WTC11 (cell line): ENCODE measurements around the gene MYO1F. TPM values are rescaled to one million over a fixed set of nuclear protein-coding genes. Genes with fewer than 3 reads are reported as not detected.
A peak's percentile ranks its signal among the peaks of the same experiment; 100 is the strongest.

Source experiments
- ATAC-seq: fragments of 200-7000 bp; cut with Tn5 transposase; 2 replicates; pipeline ENCODE4 v1.10.0; 2021; ENCODE audit warnings: mild to moderate bottlenecking, moderate library complexity
- CTCF ChIA-PET: fragments of 300-600 bp; sonication (Branson Sonifier 250); formaldehyde crosslinking; loops from one replicate; lab custom pipeline; 2021; ENCODE audit warnings: antibody characterized with exemption; lab: Charles Lee
- POLR2A ChIA-PET: fragments of 350-600 bp; sonication (Branson Sonifier 250); formaldehyde crosslinking; loops from one replicate; lab custom pipeline; 2021; ENCODE audit warnings: antibody characterized with exemption; lab: Charles Lee
- DNase-seq: peaks from one replicate; pipeline ENCODE4 v3.0.0; 2021; ENCODE audit warnings: low spot score
- H3K27ac Mint-ChIP-seq: 2 replicates; pipeline ENCODE4 v1.8.0; 2021; ENCODE audit warnings: mixed read lengths
- H3K27me3 Mint-ChIP-seq: 2 replicates; pipeline ENCODE4 v1.8.0; 2021; ENCODE audit warnings: low read depth, mild to moderate bottlenecking, moderate library complexity, mixed read lengths
- H3K36me3 Mint-ChIP-seq: 2 replicates; pipeline ENCODE4 v1.8.0; 2021; ENCODE audit warnings: mixed read lengths
- H3K4me1 Mint-ChIP-seq: 2 replicates; pipeline ENCODE4 v1.8.0; 2022; ENCODE audit warnings: mixed read lengths
- H3K4me3 Mint-ChIP-seq: 2 replicates; pipeline ENCODE4 v1.8.0; 2021; ENCODE audit warnings: mild to moderate bottlenecking, moderate library complexity, mixed read lengths
- H3K9me3 Mint-ChIP-seq: 2 replicates; pipeline ENCODE4 v1.8.0; 2021; ENCODE audit warnings: mixed read lengths
- CREM ChIP-seq: sonication (generic); formaldehyde crosslinking; IDR thresholded peaks from 2 replicates; pipeline ENCODE4 v1.8.1; 2022; ENCODE audit warnings: mild to moderate bottlenecking, missing genetic modification reagents, moderate library complexity
- CTCF ChIP-seq: fragments of 200-600 bp; IDR thresholded peaks from 2 replicates; pipeline ENCODE4 v1.8.0; 2022; ENCODE audit warnings: antibody characterized with exemption
- E2F5 ChIP-seq: sonication (generic); formaldehyde crosslinking; IDR thresholded peaks from 2 replicates; pipeline ENCODE4 v1.8.1; 2022; ENCODE audit warnings: mild to moderate bottlenecking, moderate library complexity, missing genetic modification reagents
- FOXK1 ChIP-seq: sonication (generic); formaldehyde crosslinking; IDR thresholded peaks from 2 replicates; pipeline ENCODE4 v1.8.0; 2022; ENCODE audit warnings: mild to moderate bottlenecking, moderate library complexity, missing genetic modification reagents
- GTF2I ChIP-seq: fragments of 250-450 bp; sonication (Bioruptor Pico); conservative IDR thresholded peaks from 2 replicates; pipeline ENCODE4 v1.4.0; 2021; ENCODE audit warnings: mild to moderate bottlenecking
- KAT7 ChIP-seq: sonication (generic); formaldehyde crosslinking; IDR thresholded peaks from 2 replicates; pipeline ENCODE4 v1.8.1; 2023; ENCODE audit warnings: missing genetic modification reagents, mild to moderate bottlenecking, borderline replicate concordance
- NR1H2 ChIP-seq: sonication (generic); formaldehyde crosslinking; IDR thresholded peaks from 2 replicates; pipeline ENCODE4 v1.9.0; 2021; ENCODE audit warnings: mild to moderate bottlenecking, moderate library complexity, missing genetic modification reagents
- RORB ChIP-seq: fragments of 250-450 bp; sonication (Bioruptor Pico); IDR thresholded peaks from 2 replicates; pipeline ENCODE4 v1.9.0; 2021; ENCODE audit warnings: mild to moderate bottlenecking
- SP1 ChIP-seq: sonication (generic); formaldehyde crosslinking; conservative IDR thresholded peaks from 2 replicates; pipeline ENCODE4 v1.8.1; 2022; ENCODE audit warnings: missing genetic modification reagents
- USF1 ChIP-seq: sonication (generic); formaldehyde crosslinking; IDR thresholded peaks from 2 replicates; pipeline ENCODE4 v1.8.0; 2022; ENCODE audit warnings: mild to moderate bottlenecking, missing genetic modification reagents
- ZNF121 ChIP-seq: sonication (generic); formaldehyde crosslinking; IDR thresholded peaks from 2 replicates; pipeline ENCODE4 v1.8.0; 2023; ENCODE audit warnings: missing genetic modification reagents
- ZNF138 ChIP-seq: sonication (generic); formaldehyde crosslinking; conservative IDR thresholded peaks from 2 replicates; pipeline ENCODE4 v1.8.1; 2022; ENCODE audit warnings: mild to moderate bottlenecking, moderate library complexity, missing genetic modification reagents
- ZNF263 ChIP-seq: sonication (generic); formaldehyde crosslinking; IDR thresholded peaks from 2 replicates; pipeline ENCODE4 v1.8.1; 2022; ENCODE audit warnings: low read depth, mild to moderate bottlenecking, moderate library complexity, missing genetic modification reagents
- ZNF317 ChIP-seq: sonication (generic); formaldehyde crosslinking; IDR thresholded peaks from 2 replicates; pipeline ENCODE4 v1.8.1; 2023; ENCODE audit warnings: low read depth, mild to moderate bottlenecking, moderate library complexity, missing genetic modification reagents, borderline replicate concordance
- ZNF396 ChIP-seq: fragments of 250-450 bp; sonication (Bioruptor Pico); IDR thresholded peaks from 2 replicates; pipeline ENCODE4 v1.8.0; 2021; ENCODE audit warnings: mild to moderate bottlenecking, moderate library complexity, borderline replicate concordance
- total RNA-seq: library from RNA; stranded (reverse); gene quantifications from 3 replicates; pipeline ENCODE4 v1.2.3, GENCODE V29; 2021

The MYO1F gene
- total RNA-seq, 1 experiment from 2014 or later, result 2.8 TPM

- POLR2A ChIA-PET, result interaction anchor here (0.6 to 2.3 kb wide), 17 partner anchors 7 to 178 kb away, joined by 3 to 28 read pairs (median 3); partner anchors contain the start of gene RAB11B
- peak overlapping the region; percentile 100 for H3K27ac Mint-ChIP-seq
- no peaks in the 10 kb centered on the region for H3K9me3 Mint-ChIP-seq
- CTCF ChIA-PET, result interaction anchor here (0.7 to 2.9 kb wide), 21 partner anchors 8 to 354 kb away, joined by 3 to 75 read pairs (median 4); partner anchors contain the start of genes MARCHF2, MYO1F and RAB11B
- H3K4me3 Mint-ChIP-seq, result peak overlapping the region; percentile 86
- TF ChIP-seq CREM (CRISPR knock-in tag), result no peak
- TF ChIP-seq ZNF121, result peak; percentile 80
- no peak for TF ChIP-seq FOXK1
- TF ChIP-seq USF1, result no peak
- no peak for TF ChIP-seq NR1H2 (CRISPR knock-in tag)
- TF ChIP-seq E2F5 (CRISPR knock-in tag), result no peak
- TF ChIP-seq GTF2I (CRISPR knock-in tag), result 0 out of 2 replicates have a peak, but pooled peaks have one; percentile 25
- H3K27me3 Mint-ChIP-seq, result peaks cover 4% of the 10 kb centered on the region; the same call in 1 of the 2 replicates
- H3K4me1 Mint-ChIP-seq, result peaks cover 16% of the 10 kb centered on the region
- DNase-seq (no peak), ATAC-seq (no peak)
- H3K36me3 Mint-ChIP-seq, result peaks cover 4% of the 10 kb centered on the region; the same call in 1 of the 2 replicates
Measured at GRCh38 chr19:8513036-8513686, 64.1 kb downstream of the MYO1F start.

- Mint-ChIP-seq H3K27me3 (peaks cover 4% of the 10 kb centered on the region; the same call in 1 of the 2 replicates), H3K9me3 (no peaks in the 10 kb centered on the region), H3K27ac (peak overlapping the region; percentile 98), H3K36me3 (peaks cover 4% of the 10 kb centered on the region; the same call in 1 of the 2 replicates), H3K4me3 (peak overlapping the region; percentile 64), H3K4me1 (peaks cover 12% of the 10 kb centered on the region)
- POLR2A ChIA-PET, result interaction anchor here (0.6 to 2.3 kb wide), 3 partner anchors 13 to 64 kb away, joined by 3 to 28 read pairs (median 5); no protein-coding TSS in a partner anchor
- DNase-seq (peak; percentile 68), ATAC-seq (peak; percentile 57)
- CTCF ChIA-PET, result interaction anchor here (0.6 to 2.9 kb wide), 8 partner anchors 9 to 159 kb away, joined by 3 to 75 read pairs (median 12); partner anchors contain the start of genes MARCHF2 and MYO1F
- TF ChIP-seq SP1 (CRISPR knock-in tag) (0 out of 2 replicates have a peak, but pooled peaks have one; percentile 45), ZNF263 (CRISPR knock-in tag) (no peak), ZNF138 (CRISPR knock-in tag) (no peak)
Measured at GRCh38 chr19:8512115-8512967, 64.9 kb downstream of the MYO1F start.

GRCh38 chr19:8511573-8512101 is 65.6 kb downstream of the MYO1F start:
- no peak overlapping the region for H3K4me3 Mint-ChIP-seq
- H3K36me3 Mint-ChIP-seq, result peaks cover 4% of the 10 kb centered on the region; the same call in 1 of the 2 replicates
- DNase-seq, result no peak
- H3K4me1 Mint-ChIP-seq, result peaks cover 12% of the 10 kb centered on the region
- H3K27ac Mint-ChIP-seq, result no peak overlapping the region
- ChIA-PET CTCF (interaction anchor here (0.9 to 2.9 kb wide), 2 partner anchors 68 to 98 kb away, joined by 3 to 75 read pairs; partner anchors contain the start of gene MYO1F), POLR2A (interaction anchor here (0.9 kb wide), 1 partner anchor 13 kb away, joined by 5 read pairs; no protein-coding TSS in a partner anchor)
- ATAC-seq, result no peak
- TF ChIP-seq RORB (no peak), KAT7 (no peak), ZNF317 (no peak), CTCF (no peak; the same call in 1 of the 2 replicates), ZNF396 (CRISPR knock-in tag) (no peak)
- peaks cover 4% of the 10 kb centered on the region; the same call in 1 of the 2 replicates for H3K27me3 Mint-ChIP-seq
- H3K9me3 Mint-ChIP-seq, result no peaks in the 10 kb centered on the region
